IMR-90 (cell line): ENCODE data around the gene KRTAP12-2.

ENCODE experiments used
- CTCF ChIP-seq: conservative IDR thresholded peaks from 2 replicates; pipeline ENCODE4 v1.5.1; 2012; ENCODE audit warnings: mild to moderate bottlenecking, low read depth, low read length, improper control_type of control experiment
- MXI1 ChIP-seq: IDR thresholded peaks from 2 replicates; pipeline ENCODE4 v1.6.1; 2012; ENCODE audit warnings: low read depth, mild to moderate bottlenecking, low read length, moderate library complexity, borderline replicate concordance

GRCh38 chr21:44681152-44681551 is 14.4 kb upstream of the KRTAP12-2 start:
- TF ChIP-seq CTCF: no peak
- no peak for TF ChIP-seq MXI1
